GM23338 (cell line): ENCODE measurements around the gene KIAA1549. TPM values are rescaled to one million over a fixed set of nuclear protein-coding genes. Genes with fewer than 3 reads are reported as not detected.

Experiments
- ATAC-seq: fragments of 200-7000 bp; cut with Tn5 transposase; 3 replicates; pipeline ENCODE4 v1.9.1; 2020
- DNase-seq: peaks from one replicate; pipeline ENCODE4 v3.0.0-alpha.2; 2015; ENCODE audit warnings: low spot score
- H2AFZ ChIP-seq: fragments of 200-600 bp; sonication (generic); 2 replicates; pipeline ENCODE4 v1.8.0; 2016; ENCODE audit warnings: antibody characterized with exemption, mild to moderate bottlenecking, moderate library complexity
- H3F3A ChIP-seq: fragments of 200-600 bp; sonication (generic); replicated peaks from 2 replicates; pipeline ENCODE4 v1.8.0; 2017; ENCODE audit warnings: antibody characterized with exemption, mixed run types, low read depth
- H3K27ac ChIP-seq: fragments of 200-600 bp; sonication (generic); 2 replicates; pipeline ENCODE4 v1.6.1; 2016; ENCODE audit warnings: low read depth
- H3K27me3 ChIP-seq: fragments of 200-600 bp; sonication (generic); 2 replicates; pipeline ENCODE4 v1.8.0; 2016; ENCODE audit warnings: mild to moderate bottlenecking, mixed run types, moderate library complexity; ENCODE audit not compliant: insufficient read depth
- H3K36me3 ChIP-seq: fragments of 200-600 bp; sonication (generic); 2 replicates; pipeline ENCODE4 v1.8.0; 2016; ENCODE audit warnings: mild to moderate bottlenecking; ENCODE audit not compliant: insufficient read depth
- H3K4me1 ChIP-seq: fragments of 200-600 bp; sonication (generic); 2 replicates; pipeline ENCODE4 v1.8.0; 2016; ENCODE audit warnings: mild to moderate bottlenecking, moderate library complexity; ENCODE audit not compliant: insufficient read depth
- H3K4me2 ChIP-seq: fragments of 200-600 bp; sonication (generic); 2 replicates; pipeline ENCODE4 v1.7.1; 2017; ENCODE audit warnings: mixed run types
- H3K4me3 ChIP-seq: fragments of 200-600 bp; sonication (generic); 2 replicates; pipeline ENCODE4 v1.6.1; 2016; ENCODE audit warnings: mixed run types
- H3K79me2 ChIP-seq: fragments of 200-600 bp; sonication (generic); replicated peaks from 2 replicates; pipeline ENCODE4 v1.8.0; 2017; ENCODE audit warnings: mild to moderate bottlenecking; ENCODE audit not compliant: insufficient read depth
- H3K9me2 ChIP-seq: fragments of 200-600 bp; sonication (generic); 2 replicates; pipeline ENCODE4 v1.8.0; 2017; ENCODE audit not compliant: insufficient read depth
- H4K20me1 ChIP-seq: fragments of 200-600 bp; sonication (generic); replicated peaks from 2 replicates; pipeline ENCODE4 v1.8.0; 2017; ENCODE audit warnings: mild to moderate bottlenecking; ENCODE audit not compliant: insufficient read depth
- H3K27ac Mint-ChIP-seq: 2 replicates; pipeline ENCODE4 v1.8.0; 2020; ENCODE audit warnings: inconsistent platforms, mild to moderate bottlenecking, moderate library complexity, mixed read lengths
- H3K27me3 Mint-ChIP-seq: 3 replicates; pipeline ENCODE4 v1.8.0; 2022; ENCODE audit warnings: low read depth, mild to moderate bottlenecking, moderate library complexity, mixed read lengths, inconsistent platforms; ENCODE audit not compliant: insufficient read depth, poor library complexity
- H3K36me3 Mint-ChIP-seq: 3 replicates; pipeline ENCODE4 v1.8.0; 2021; ENCODE audit warnings: low read depth, mild to moderate bottlenecking, inconsistent platforms, moderate library complexity, mixed read lengths
- H3K4me1 Mint-ChIP-seq: 3 replicates; pipeline ENCODE4 v1.8.0; 2020; ENCODE audit warnings: mild to moderate bottlenecking, inconsistent platforms, mixed read lengths
- H3K4me3 Mint-ChIP-seq: 3 replicates; pipeline ENCODE4 v1.8.0; 2021; ENCODE audit warnings: moderate library complexity, mild to moderate bottlenecking, inconsistent platforms, mixed read lengths
- H3K9me3 Mint-ChIP-seq: 3 replicates; pipeline ENCODE4 v1.8.0; 2020; ENCODE audit warnings: moderate library complexity, mild to moderate bottlenecking, inconsistent platforms, mixed read lengths
- CREB1 ChIP-seq: fragments of 250-450 bp; sonication (Bioruptor Pico); IDR thresholded peaks from 2 replicates; pipeline ENCODE4 v1.5.0; 2020; ENCODE audit warnings: low read depth, mild to moderate bottlenecking, moderate library complexity
- CTCF ChIP-seq, 2 experiments: fragments of 200-600 bp in 1 of 2; sonication (generic) in 1 of 2; conservative IDR thresholded peaks; 2 replicates each; pipeline versions ENCODE4 v1.5.1 to v1.6.1; 2016 to 2017; ENCODE audit warnings: antibody characterized with exemption in 2 of 2, low read depth in 2 of 2, mild to moderate bottlenecking in 2 of 2, moderate library complexity in 1 of 2
- ETS1 ChIP-seq: IDR thresholded peaks from 2 replicates; pipeline ENCODE4 v1.6.1; 2016; ENCODE audit warnings: antibody characterized with exemption
- EZH2 ChIP-seq: fragments of 200-600 bp; sonication (generic); IDR thresholded peaks from one replicate; pipeline ENCODE4 v1.8.0; 2017; ENCODE audit warnings: antibody characterized with exemption, mild to moderate bottlenecking, low read depth; ENCODE audit not compliant: unreplicated experiment
- EZH2phosphoT487 ChIP-seq: fragments of 200-600 bp; sonication (generic); IDR thresholded peaks from one replicate; pipeline ENCODE4 v1.8.1; 2018; ENCODE audit warnings: antibody characterized with exemption; ENCODE audit not compliant: unreplicated experiment
- JUNB ChIP-seq: IDR thresholded peaks from one replicate; pipeline ENCODE4 v1.6.1; 2016; ENCODE audit warnings: antibody characterized with exemption; ENCODE audit not compliant: unreplicated experiment
- NANOG ChIP-seq: IDR thresholded peaks from 2 replicates; pipeline ENCODE4 v1.6.1; 2016; ENCODE audit warnings: antibody characterized with exemption, borderline replicate concordance
- POLR2AphosphoS5 ChIP-seq: IDR thresholded peaks from 2 replicates; pipeline ENCODE4 v1.6.1; 2016; ENCODE audit warnings: antibody characterized with exemption, low read depth
- REST ChIP-seq: IDR thresholded peaks from one replicate; pipeline ENCODE4 v1.6.1; 2018; ENCODE audit warnings: antibody characterized with exemption; ENCODE audit not compliant: unreplicated experiment
- STAT1 ChIP-seq: IDR thresholded peaks from one replicate; pipeline ENCODE4 v1.6.1; 2016; ENCODE audit warnings: antibody characterized with exemption; ENCODE audit not compliant: unreplicated experiment
- ZNF114 ChIP-seq: fragments of 250-450 bp; sonication (Bioruptor Pico); IDR thresholded peaks from 2 replicates; pipeline ENCODE4 v1.5.0; 2020; ENCODE audit warnings: mild to moderate bottlenecking, moderate library complexity
- ZNF331 ChIP-seq: fragments of 250-450 bp; sonication (Bioruptor Pico); IDR thresholded peaks from 2 replicates; pipeline ENCODE4 v1.5.0; 2020; ENCODE audit warnings: low read depth, mild to moderate bottlenecking, moderate library complexity
- polyA plus RNA-seq: library from polyadenylated mRNA; unstranded; fragments of >200 nt; fragmentation: Nextera tagmentation; extraction: Ambion mirVana; gene quantifications from 2 replicates; pipeline ENCODE4 v1.2.1, GENCODE V29; 2016
- total RNA-seq: library from RNA; depleted of rRNA; stranded (reverse); fragments of >200 nt; shearing (Covaris generic); gene quantifications from 2 replicates; pipeline ENCODE4 v1.2.3, GENCODE V29; 2014
- TF ChIP-seq, protein P1 (sequence below): fragments of 250-450 bp; sonication (Bioruptor Pico); IDR thresholded peaks from 2 replicates; pipeline ENCODE4 v1.5.0; 2020; ENCODE audit warnings: mild to moderate bottlenecking, moderate library complexity

Gene KIAA1549
- total and polyA plus RNA-seq, 2 experiments from 2014 or later, result 3.6 to 13.5 TPM

GRCh38 chr7:138974103-138974502 lies 7.1 kb downstream of the KIAA1549 start:
- Histone ChIP-seq H4K20me1 (peaks cover 6% of the 10 kb centered on the region), H3K36me3 (no peaks in the 10 kb centered on the region), H2AFZ (no peak overlapping the region), H3K9me2 (peaks cover 7% of the 10 kb centered on the region; the same call in 1 of the 2 replicates), H3K79me2 (peaks cover 84% of the 10 kb centered on the region), H3F3A (peaks cover 22% of the 10 kb centered on the region), H3K4me2 (peak overlapping the region; percentile 64), H3K27ac (peak overlapping the region; percentile 40; the same call in 1 of the 2 replicates), H3K4me1 (peaks cover 52% of the 10 kb centered on the region), H3K27me3 (no peaks in the 10 kb centered on the region), H3K4me3 (peak overlapping the region; percentile 41)
- H3K27me3 Mint-ChIP-seq, result peaks cover 9% of the 10 kb centered on the region
- DNase-seq, result peak; percentile 30
- peak overlapping the region; percentile 52 for H3K4me3 Mint-ChIP-seq
- H3K36me3 Mint-ChIP-seq, result peaks cover 9% of the 10 kb centered on the region; the same call in 2 of the 3 replicates
- peak; percentile 40 for ATAC-seq
- H3K4me1 Mint-ChIP-seq, result peaks cover 76% of the 10 kb centered on the region
- H3K27ac Mint-ChIP-seq, result peak overlapping the region; percentile 42; the same call in 1 of the 2 replicates
- TF ChIP-seq NANOG (no peak), POLR2AphosphoS5 (no peak), STAT1 (no peak), REST (no peak), ZNF331 (CRISPR knock-in tag) (no peak), ZNF114 (no peak), CREB1 (CRISPR knock-in tag) (no peak), EZH2 (no peak), CTCF (conservative IDR thresholded peaks at IDR 0.05; ENCODE audit: low read depth in 2 of 2) (no peak), JUNB (no peak), ETS1 (no peak), EZH2phosphoT487 (no peak)
- TF ChIP-seq, protein P1, sequence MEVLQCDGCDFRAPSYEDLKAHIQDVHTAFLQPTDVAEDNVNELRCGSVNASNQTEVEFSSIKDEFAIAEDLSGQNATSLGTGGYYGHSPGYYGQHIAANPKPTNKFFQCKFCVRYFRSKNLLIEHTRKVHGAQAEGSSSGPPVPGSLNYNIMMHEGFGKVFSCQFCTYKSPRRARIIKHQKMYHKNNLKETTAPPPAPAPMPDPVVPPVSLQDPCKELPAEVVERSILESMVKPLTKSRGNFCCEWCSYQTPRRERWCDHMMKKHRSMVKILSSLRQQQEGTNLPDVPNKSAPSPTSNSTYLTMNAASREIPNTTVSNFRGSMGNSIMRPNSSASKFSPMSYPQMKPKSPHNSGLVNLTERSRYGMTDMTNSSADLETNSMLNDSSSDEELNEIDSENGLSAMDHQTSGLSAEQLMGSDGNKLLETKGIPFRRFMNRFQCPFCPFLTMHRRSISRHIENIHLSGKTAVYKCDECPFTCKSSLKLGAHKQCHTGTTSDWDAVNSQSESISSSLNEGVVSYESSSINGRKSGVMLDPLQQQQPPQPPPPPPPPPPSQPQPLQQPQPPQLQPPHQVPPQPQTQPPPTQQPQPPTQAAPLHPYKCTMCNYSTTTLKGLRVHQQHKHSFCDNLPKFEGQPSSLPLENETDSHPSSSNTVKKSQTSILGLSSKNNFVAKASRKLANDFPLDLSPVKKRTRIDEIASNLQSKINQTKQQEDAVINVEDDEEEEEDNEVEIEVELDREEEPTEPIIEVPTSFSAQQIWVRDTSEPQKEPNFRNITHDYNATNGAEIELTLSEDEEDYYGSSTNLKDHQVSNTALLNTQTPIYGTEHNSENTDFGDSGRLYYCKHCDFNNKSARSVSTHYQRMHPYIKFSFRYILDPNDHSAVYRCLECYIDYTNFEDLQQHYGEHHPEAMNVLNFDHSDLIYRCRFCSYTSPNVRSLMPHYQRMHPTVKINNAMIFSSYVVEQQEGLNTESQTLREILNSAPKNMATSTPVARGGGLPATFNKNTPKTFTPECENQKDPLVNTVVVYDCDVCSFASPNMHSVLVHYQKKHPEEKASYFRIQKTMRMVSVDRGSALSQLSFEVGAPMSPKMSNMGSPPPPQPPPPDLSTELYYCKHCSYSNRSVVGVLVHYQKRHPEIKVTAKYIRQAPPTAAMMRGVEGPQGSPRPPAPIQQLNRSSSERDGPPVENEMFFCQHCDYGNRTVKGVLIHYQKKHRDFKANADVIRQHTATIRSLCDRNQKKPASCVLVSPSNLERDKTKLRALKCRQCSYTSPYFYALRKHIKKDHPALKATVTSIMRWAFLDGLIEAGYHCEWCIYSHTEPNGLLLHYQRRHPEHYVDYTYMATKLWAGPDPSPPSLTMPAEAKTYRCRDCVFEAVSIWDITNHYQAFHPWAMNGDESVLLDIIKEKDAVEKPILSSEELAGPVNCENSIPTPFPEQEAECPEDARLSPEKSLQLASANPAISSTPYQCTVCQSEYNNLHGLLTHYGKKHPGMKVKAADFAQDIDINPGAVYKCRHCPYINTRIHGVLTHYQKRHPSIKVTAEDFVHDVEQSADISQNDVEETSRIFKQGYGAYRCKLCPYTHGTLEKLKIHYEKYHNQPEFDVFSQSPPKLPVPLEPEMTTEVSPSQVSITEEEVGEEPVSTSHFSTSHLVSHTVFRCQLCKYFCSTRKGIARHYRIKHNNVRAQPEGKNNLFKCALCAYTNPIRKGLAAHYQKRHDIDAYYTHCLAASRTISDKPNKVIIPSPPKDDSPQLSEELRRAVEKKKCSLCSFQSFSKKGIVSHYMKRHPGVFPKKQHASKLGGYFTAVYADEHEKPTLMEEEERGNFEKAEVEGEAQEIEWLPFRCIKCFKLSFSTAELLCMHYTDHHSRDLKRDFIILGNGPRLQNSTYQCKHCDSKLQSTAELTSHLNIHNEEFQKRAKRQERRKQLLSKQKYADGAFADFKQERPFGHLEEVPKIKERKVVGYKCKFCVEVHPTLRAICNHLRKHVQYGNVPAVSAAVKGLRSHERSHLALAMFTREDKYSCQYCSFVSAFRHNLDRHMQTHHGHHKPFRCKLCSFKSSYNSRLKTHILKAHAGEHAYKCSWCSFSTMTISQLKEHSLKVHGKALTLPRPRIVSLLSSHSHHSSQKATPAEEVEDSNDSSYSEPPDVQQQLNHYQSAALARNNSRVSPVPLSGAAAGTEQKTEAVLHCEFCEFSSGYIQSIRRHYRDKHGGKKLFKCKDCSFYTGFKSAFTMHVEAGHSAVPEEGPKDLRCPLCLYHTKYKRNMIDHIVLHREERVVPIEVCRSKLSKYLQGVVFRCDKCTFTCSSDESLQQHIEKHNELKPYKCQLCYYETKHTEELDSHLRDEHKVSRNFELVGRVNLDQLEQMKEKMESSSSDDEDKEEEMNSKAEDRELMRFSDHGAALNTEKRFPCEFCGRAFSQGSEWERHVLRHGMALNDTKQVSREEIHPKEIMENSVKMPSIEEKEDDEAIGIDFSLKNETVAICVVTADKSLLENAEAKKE (CRISPR knock-in tag), result no peak
- no peaks in the 10 kb centered on the region for H3K9me3 Mint-ChIP-seq
